HepG2 (cell line): ENCODE data around the gene SIGLEC6. TPM values are rescaled to one million over a fixed set of nuclear protein-coding genes. Genes with fewer than 3 reads are reported as not detected.

ENCODE experiments used
- ARID4A ChIP-seq: sonication (generic); formaldehyde crosslinking; IDR thresholded peaks from 2 replicates; pipeline ENCODE4 v1.5.0; 2020; ENCODE audit warnings: mild to moderate bottlenecking, missing genetic modification reagents, borderline replicate concordance
- ASH2L ChIP-seq: fragments of 300-600, 200-600 bp; sonication (generic); IDR thresholded peaks from 2 replicates; pipeline ENCODE4 v1.7.0; 2017; ENCODE audit warnings: low read depth, mild to moderate bottlenecking, moderate library complexity, mixed read lengths, low read length; ENCODE audit not compliant: insufficient read length
- ATF5 ChIP-seq: sonication (generic); formaldehyde crosslinking; IDR thresholded peaks from 2 replicates; pipeline ENCODE4 v1.4.0; 2020; ENCODE audit warnings: mild to moderate bottlenecking, low read depth, missing genetic modification reagents
- BCL6 ChIP-seq: IDR thresholded peaks from 2 replicates; pipeline ENCODE4 v1.6.1; 2016; ENCODE audit warnings: missing genetic modification reagents, missing compliant biosample characterization
- CEBPB ChIP-seq: IDR thresholded peaks from 2 replicates; pipeline ENCODE4 v1.6.1; 2011; ENCODE audit warnings: low read depth, low read length, improper control_type of control experiment, borderline replicate concordance
- CENPBD1 ChIP-seq: sonication (generic); formaldehyde crosslinking; IDR thresholded peaks from 2 replicates; pipeline ENCODE4 v1.8.0; 2022; ENCODE audit warnings: missing genetic modification reagents, low read depth, mild to moderate bottlenecking, borderline replicate concordance
- HHEX ChIP-seq: IDR thresholded peaks from 2 replicates; pipeline ENCODE4 v1.6.1; 2016; ENCODE audit warnings: control low read depth
- HNF1A ChIP-seq, 2 experiments: sonication (generic) in 1 of 2; formaldehyde crosslinking in 1 of 2; IDR thresholded peaks; 2 replicates each; pipeline versions ENCODE4 v1.4.0 to v1.6.1; 2016 to 2020; ENCODE audit warnings: borderline replicate concordance in 1 of 2, low read depth in 1 of 2, mild to moderate bottlenecking in 1 of 2, missing genetic modification reagents in 1 of 2
- HNF4A ChIP-seq: sonication (generic); formaldehyde crosslinking; IDR thresholded peaks from 2 replicates; pipeline ENCODE4 v1.4.0; 2020; ENCODE audit warnings: missing genetic modification reagents
- JUNB ChIP-seq: sonication (generic); formaldehyde crosslinking; IDR thresholded peaks from 2 replicates; pipeline ENCODE4 v1.8.0; 2022; ENCODE audit warnings: missing genetic modification reagents, mild to moderate bottlenecking, borderline replicate concordance
- KLF9 ChIP-seq: IDR thresholded peaks from 2 replicates; pipeline ENCODE4 v1.6.1; 2016; ENCODE audit warnings: low read depth
- NCOA1 ChIP-seq: sonication (generic); formaldehyde crosslinking; IDR thresholded peaks from 2 replicates; pipeline ENCODE4 v1.9.0; 2021; ENCODE audit warnings: missing genetic modification reagents
- NFE2 ChIP-seq: sonication (generic); formaldehyde crosslinking; IDR thresholded peaks from 2 replicates; pipeline ENCODE4 v1.4.0; 2020; ENCODE audit warnings: missing genetic modification reagents
- PRPF4 ChIP-seq: fragments of 200-400 bp; formaldehyde crosslinking; IDR thresholded peaks from 2 replicates; pipeline ENCODE4 v1.6.1; 2016; ENCODE audit warnings: low read length, low read depth; ENCODE audit not compliant: poor library complexity, severe bottlenecking
- ZFP36L1 ChIP-seq: sonication (generic); formaldehyde crosslinking; IDR thresholded peaks from 2 replicates; pipeline ENCODE4 v1.8.0; 2022; ENCODE audit warnings: mild to moderate bottlenecking, missing genetic modification reagents, moderate library complexity
- ZNF207 ChIP-seq: fragments of 450-650 bp; IDR thresholded peaks from 2 replicates; pipeline ENCODE4 v1.6.1; 2016; ENCODE audit warnings: antibody characterized with exemption, borderline replicate concordance
- ZNF431 ChIP-seq: sonication (generic); formaldehyde crosslinking; IDR thresholded peaks from 2 replicates; pipeline ENCODE4 v1.9.0; 2022; ENCODE audit warnings: missing genetic modification reagents, low read depth, mild to moderate bottlenecking, borderline replicate concordance
- ZNF446 ChIP-seq: sonication (generic); formaldehyde crosslinking; IDR thresholded peaks from 2 replicates; pipeline ENCODE4 v1.5.0; 2020; ENCODE audit warnings: mild to moderate bottlenecking, missing genetic modification reagents
- ZNF879 ChIP-seq: sonication (generic); formaldehyde crosslinking; IDR thresholded peaks from 2 replicates; pipeline ENCODE4 v1.8.1; 2023; ENCODE audit warnings: missing genetic modification reagents
- ZSCAN30 ChIP-seq: sonication (generic); formaldehyde crosslinking; IDR thresholded peaks from 2 replicates; pipeline ENCODE4 v1.5.0; 2020; ENCODE audit warnings: mild to moderate bottlenecking, missing genetic modification reagents
- polyA plus RNA-seq, 8 experiments: library from polyadenylated mRNA; depleted of rRNA in 3 of 8; stranded (reverse) in 7 of 8; unstranded in 1 of 8; fragments of >200 nt; fragmentation: Illumina TruSeq in 4 of 8; extraction: Trizol in 4 of 8; gene quantifications; 2 replicates each; pipeline versions ENCODE4 v1.2.1 to v1.2.3, GENCODE V29; 2011 to 2016; ENCODE audit warnings: low read depth in 4 of 8, missing spikeins in 1 of 8, mixed read lengths in 1 of 8; ENCODE audit not compliant: insufficient read depth in 1 of 8
- total RNA-seq, 5 experiments: library from RNA; depleted of rRNA; stranded (reverse); fragments of >200 nt; fragmentation: Illumina TruSeq; extraction: Trizol; gene quantifications; 2 replicates each; pipeline ENCODE4 v1.2.3, GENCODE V29; 2016; ENCODE audit warnings: low read depth in 1 of 5

SIGLEC6 gene
- total and polyA plus RNA-seq, 2 of the 13 experiments (the other 11 are each of a cell fraction or from before 2014, with no cell fraction given), result not detected

- TF ChIP-seq NCOA1 (CRISPR knock-in tag) (no peak), KLF9 (CRISPR knock-in tag) (0 out of 2 replicates have a peak, but pooled peaks have one; percentile 53), ZNF879 (CRISPR knock-in tag) (no peak), CENPBD1 (no peak), ZNF207 (no peak), ZSCAN30 (CRISPR knock-in tag) (no peak), ZNF446 (CRISPR knock-in tag) (no peak), NFE2 (CRISPR knock-in tag) (no peak), ATF5 (no peak), ARID4A (CRISPR knock-in tag) (no peak), ZNF431 (CRISPR knock-in tag) (peak; percentile 66), CEBPB (no peak), PRPF4 (no peak), HHEX (no peak), HNF4A (CRISPR knock-in tag) (no peak), ZFP36L1 (no peak), JUNB (CRISPR knock-in tag) (peak; percentile 52; the same call in 1 of the 2 replicates), BCL6 (CRISPR knock-in tag) (0 out of 2 replicates have a peak, but pooled peaks have one; percentile 37), HNF1A (IDR thresholded peaks at IDR 0.05; ENCODE audit: low read depth) (no peak), HNF1A (CRISPR knock-in tag; IDR thresholded peaks at IDR 0.05; ENCODE audit: borderline replicate concordance) (no peak), ASH2L (no peak)
Measured at GRCh38 chr19:51552996-51553725, 21.7 kb upstream of the SIGLEC6 start (continued).
